Airway epithelial cell (primary cell): ENCODE results near the gene NRBP1. TPM values are rescaled to one million over a fixed set of nuclear protein-coding genes. Genes with fewer than 3 reads are reported as not detected.

Experiments used
- total RNA-seq: library from RNA; depleted of rRNA; stranded (reverse); fragments of >200 nt; gene quantifications from 2 replicates; pipeline ENCODE4 v1.2.3, GENCODE V29; 2015

The NRBP1 gene
- 64.1 and 83.3 TPM in 2 replicates for total RNA-seq

DNA sequence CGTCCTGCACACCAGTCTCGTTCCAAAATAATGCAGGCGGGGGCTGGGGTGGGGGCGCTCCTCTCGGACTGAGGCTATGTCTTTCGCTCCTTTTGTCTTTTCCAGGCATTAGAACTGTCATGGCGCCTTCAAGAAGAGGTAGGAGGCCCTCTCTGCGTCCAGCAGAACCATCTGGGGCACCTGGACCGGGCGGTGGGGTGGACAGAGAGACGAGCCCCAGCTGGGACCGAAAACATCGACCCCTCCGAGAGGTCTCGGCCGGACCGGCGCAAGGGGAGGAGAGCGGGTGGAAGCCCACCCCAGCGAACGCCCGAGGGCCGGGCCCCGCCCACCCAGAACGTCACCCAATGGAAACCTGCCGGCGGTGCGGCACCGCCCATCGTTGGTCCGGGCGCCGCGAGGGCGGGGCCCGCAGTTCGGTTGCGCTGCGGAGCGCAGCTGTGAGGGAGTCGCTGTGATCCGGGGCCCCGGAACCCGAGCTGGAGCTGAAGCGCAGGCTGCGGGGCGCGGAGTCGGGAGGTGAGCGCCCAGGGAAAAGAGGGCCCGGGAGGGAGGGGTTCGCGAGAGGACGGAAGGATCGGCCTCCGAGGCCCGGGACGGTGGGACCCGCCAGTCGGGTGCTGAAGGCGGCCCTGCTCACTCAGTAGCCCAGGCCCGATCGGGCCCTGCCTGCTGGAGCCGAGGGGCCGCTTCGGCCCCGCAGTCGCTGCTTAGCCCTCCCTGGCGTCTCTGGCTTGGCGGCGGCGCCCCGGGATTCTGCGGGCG is at the start of gene NRBP1:
TSS of gene NRBP1 (plus strand) at position 419 of the 765 bp plus-strand sequence. CDS start 4,643 bp downstream, outside the sequence.

DNA sequence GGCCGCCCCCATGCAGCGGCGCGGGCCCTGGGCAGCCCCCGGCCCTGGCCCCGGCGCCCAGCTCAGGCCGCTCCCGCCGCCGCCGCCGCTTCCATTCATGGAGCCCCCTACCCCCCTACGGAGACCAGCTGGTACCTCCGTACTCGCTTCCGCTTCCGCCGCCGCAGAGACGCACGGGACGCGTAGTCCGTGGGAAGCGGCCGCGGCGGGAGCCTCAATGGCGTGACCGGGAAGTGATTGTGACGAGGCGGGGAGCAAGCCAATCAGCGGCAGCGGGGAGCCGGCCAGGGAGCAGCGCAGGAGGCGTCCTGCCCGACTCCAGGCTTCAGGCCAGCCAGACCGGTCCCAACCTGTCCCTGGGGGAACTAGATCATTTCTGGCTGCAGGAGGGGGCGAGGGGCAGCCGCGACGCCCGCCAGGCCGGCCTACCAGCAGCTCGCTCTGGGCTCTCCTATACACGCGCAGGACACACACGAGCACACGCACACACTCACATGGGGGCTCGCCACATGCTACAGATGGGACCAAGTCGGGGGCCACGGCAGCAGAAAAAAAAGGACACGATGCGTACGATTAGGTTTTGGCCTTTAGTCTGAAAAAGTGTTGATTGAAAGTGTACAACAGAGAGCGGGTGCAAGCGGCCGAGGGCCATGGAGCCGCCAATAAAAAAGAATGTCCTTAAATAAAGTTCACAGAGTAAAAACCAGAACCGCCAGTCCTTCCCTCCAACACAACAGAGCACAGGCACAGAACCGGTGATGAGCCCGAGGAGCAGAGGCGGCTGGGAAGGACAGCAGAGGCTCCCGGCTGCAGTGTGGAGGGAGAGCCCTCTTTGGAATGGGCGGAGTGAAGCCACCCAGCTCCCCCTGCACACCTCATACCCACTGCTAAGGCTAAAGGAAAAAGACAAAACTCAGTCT is 47.5 kb upstream of the NRBP1 start, which contains the start of gene ZNF513:
TSS of gene ZNF513 (minus strand) at position 109 of the 920 bp plus-strand sequence. CDS start 208 bp downstream, outside the sequence.

DNA sequence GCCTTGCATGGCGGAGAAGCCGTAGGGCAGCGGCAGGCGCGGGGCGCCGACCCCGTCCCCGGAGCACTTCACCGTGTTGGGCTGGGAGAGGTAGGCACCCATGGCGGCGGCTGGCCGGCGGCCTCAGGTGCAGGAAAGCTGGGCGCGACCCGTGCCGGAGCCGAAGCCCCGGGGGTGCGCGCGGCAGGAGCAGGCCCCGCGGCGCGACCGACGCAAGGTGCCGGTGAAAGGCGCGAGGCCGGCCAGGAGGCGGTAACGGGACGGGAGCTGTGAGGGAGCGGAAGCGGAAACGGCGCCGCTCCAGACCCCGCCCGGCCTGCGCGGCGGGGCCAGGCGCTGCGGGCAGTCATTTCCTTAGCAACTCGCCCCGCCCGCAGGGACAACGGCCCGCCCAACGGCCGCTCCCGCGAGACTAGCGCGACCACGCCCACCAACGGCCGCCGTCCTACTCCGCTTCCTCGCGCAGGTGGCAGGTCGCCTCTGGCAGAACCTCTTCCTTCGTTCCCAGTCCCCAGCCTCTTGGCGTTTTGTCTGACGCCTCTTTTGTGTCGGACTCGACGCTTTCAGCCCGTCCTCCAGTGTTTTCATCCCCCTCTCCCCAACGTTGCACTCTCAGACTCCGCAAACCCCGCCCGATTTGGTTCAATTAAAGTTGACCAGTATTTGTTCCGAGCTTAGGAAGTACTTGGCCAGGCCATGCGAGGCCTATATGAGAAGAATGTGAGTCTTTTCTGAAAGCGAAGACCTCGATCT is 18.9 kb upstream of the NRBP1 start, which contains the start of gene PPM1G:
TSS of gene PPM1G (minus strand) at position 271 of the 753 bp plus-strand sequence. CDS start at position 102, 169 bp downstream.

DNA sequence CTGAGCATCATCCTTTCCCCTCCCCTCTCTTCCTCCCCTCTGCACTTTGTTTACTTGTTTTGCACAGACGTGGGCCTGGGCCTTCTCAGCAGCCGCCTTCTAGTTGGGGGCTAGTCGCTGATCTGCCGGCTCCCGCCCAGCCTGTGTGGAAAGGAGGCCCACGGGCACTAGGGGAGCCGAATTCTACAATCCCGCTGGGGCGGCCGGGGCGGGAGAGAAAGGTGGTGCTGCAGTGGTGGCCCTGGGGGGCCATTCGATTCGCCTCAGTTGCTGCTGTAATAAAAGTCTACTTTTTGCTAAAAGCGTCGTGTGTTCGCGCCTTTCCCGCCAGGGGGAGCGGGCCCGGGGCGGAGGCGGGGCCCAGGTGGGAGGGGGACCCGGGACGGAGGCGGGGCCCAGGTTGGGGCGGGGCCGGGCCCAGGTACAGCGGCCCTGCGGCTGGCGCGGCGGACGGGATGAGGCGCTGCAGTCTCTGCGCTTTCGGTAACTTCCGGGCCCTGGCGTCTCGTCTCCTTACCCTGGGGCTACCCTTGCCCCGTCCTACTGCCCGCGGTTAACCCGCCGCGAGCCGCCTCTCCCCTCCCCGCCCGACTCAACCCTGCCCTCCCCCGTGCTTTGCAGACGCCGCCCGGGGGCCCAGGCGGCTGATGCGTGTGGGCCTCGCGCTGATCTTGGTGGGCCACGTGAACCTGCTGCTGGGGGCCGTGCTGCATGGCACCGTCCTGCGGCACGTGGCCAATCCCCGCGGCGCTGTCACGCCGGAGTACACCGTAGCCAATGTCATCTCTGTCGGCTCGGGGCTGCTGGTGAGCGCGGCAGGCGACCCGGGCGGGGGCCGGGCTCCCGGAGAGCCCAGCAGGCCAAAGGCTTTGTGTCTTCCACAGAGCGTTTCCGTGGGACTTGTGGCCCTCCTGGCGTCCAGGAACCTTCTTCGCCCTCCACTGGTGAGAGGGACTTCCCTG is 13.8 kb downstream of the NRBP1 start, which contains the start of gene KRTCAP3:
TSS of gene KRTCAP3 (plus strand) at position 424 of the 962 bp plus-strand sequence. CDS start at position 456, 32 bp downstream.

DNA sequence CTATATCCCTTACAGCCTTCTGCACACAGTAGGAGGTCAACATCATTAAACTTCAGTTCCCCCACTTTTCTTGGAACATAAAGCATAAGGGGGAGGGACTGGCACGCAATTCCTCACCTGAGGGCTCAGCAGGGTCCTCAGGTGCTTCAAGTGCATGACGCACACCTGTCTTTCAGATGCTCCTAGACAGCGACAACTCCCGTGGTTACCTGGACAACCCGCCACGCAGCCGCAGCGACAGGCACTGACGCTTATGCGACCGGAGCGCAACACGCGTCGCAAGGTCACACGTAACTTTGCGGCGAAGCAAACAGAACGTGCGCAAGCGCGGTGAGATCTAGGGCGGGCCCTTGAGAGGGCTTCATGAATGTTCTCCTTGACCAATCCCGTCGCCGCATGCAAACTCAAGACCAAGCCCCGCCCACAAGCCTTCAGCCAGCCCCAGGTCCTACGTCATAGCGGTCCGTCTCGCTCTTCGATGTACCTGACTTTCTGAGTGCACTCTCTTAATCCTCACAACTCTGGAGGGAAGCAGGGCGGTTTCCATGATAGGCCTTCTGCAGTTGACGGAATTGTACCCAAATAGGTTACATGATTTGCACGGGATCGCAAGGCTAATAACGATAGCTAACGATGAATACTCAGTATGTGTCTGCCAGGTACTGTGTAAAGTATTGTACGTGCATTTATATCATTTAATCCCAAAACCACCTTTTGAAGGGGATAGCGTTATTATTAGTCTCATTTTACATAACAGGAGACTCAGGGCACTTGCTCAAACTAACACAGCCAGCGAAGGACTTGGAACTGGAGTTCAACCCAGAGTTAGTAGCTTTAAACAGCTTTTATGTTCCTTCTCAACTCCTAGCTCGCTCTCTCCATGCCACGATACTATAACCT is 61.3 kb downstream of the NRBP1 start, which contains the start of gene IFT172:
TSS of gene IFT172 (minus strand) at position 246 of the 900 bp plus-strand sequence. CDS start at position 156, 90 bp downstream.

Other genes with a start within 250 kb of the NRBP1 start
- gene ATRAID, start 216.6 kb upstream of the NRBP1 start, total RNA-seq = 120 and 148 TPM in 2 replicates
- 29.6 and 40.1 TPM in 2 replicates for gene SLC5A6, start 216.4 kb upstream of the NRBP1 start, total RNA-seq
- 43.7 and 51.4 TPM in 2 replicates for gene CAD, start 211.3 kb upstream of the NRBP1 start, total RNA-seq
- gene SLC30A3, start 165.6 kb upstream of the NRBP1 start, total RNA-seq = not detected in 2 replicates
- not detected in 2 replicates for gene DNAJC5G, start 153.2 kb upstream of the NRBP1 start, total RNA-seq
- gene TRIM54, start 146.2 kb upstream of the NRBP1 start, total RNA-seq = not detected in 2 replicates
- 0.49 and 1.7 TPM in 2 replicates for gene UCN, start 120.2 kb upstream of the NRBP1 start, total RNA-seq
- gene MPV17, start 105.5 kb upstream of the NRBP1 start, total RNA-seq = 73.2 and 88.3 TPM in 2 replicates
- 38.6 and 48.0 TPM in 2 replicates for gene GTF3C2, start 71.9 kb upstream of the NRBP1 start, total RNA-seq
- 35.3 and 37.6 TPM in 2 replicates for gene EIF2B4, start 58.3 kb upstream of the NRBP1 start, total RNA-seq
- gene SNX17, start 58.0 kb upstream of the NRBP1 start, total RNA-seq = 86.1 and 106 TPM in 2 replicates
- gene ZNF513, start 47.9 kb upstream of the NRBP1 start, total RNA-seq = 9.1 and 11.0 TPM in 2 replicates
- 114 and 115 TPM in 2 replicates for gene PPM1G, start 19.0 kb upstream of the NRBP1 start, total RNA-seq
- 44.1 and 86.7 TPM in 2 replicates for gene KRTCAP3, start 13.8 kb downstream of the NRBP1 start, total RNA-seq
- 8.2 and 9.2 TPM in 2 replicates for gene IFT172, start 61.1 kb downstream of the NRBP1 start, total RNA-seq
- 9.7 and 12.5 TPM in 2 replicates for gene FNDC4, start 66.6 kb downstream of the NRBP1 start, total RNA-seq
- gene GCKR, start 68.2 kb downstream of the NRBP1 start, total RNA-seq = not detected in 2 replicates
- gene ZNF512, start 154.4 kb downstream of the NRBP1 start, total RNA-seq = 14.7 and 22.4 TPM in 2 replicates
- gene CCDC121, start 200.4 kb downstream of the NRBP1 start, total RNA-seq = 0.21 and 0.74 TPM in 2 replicates
- gene GPN1, start 200.4 kb downstream of the NRBP1 start, total RNA-seq = 27.7 and 33.7 TPM in 2 replicates
- 13.7 and 16.1 TPM in 2 replicates for gene SUPT7L, start 235.0 kb downstream of the NRBP1 start, total RNA-seq
- gene SLC4A1AP, start 235.3 kb downstream of the NRBP1 start, total RNA-seq = 16.3 and 20.4 TPM in 2 replicates